Measurements from ENCODE around the gene FAR2.

DNA sequence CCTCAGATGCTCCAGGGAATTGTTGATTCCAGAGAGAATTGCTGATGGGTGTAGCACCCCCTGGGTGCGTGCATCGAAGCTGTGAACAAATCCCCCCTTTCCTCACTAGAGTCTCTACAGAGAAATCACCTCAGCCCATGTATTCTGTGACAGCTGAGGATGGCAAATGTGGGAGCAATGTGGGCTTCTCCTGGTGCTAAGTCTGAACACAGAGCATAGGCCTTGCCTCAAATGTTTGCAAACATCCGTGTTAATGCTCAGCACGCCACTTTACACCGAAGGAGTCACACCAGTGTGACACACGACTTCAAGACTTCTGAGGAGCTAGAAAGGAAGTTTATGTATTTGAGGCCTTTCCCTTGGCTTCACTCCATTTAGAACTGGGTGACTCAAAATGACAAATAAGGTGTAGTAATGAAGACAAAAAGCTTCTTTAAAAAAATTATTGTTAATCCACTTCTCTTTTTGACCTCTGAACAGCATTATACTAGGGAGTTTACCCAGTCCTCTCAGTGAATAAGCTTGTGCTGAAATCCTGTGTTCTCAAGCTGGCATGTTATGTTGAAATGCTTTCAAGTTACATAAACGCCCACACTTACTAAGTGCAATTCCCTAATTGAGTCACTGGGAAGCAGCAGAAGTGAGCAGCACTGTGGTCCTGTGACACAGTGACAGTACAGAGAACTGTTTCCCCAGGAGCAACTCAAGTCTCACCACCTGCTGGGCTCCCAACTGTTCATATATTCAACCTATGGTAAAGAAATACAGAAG lies 92.9 kb downstream of the FAR2 start:
- TF ChIP-seq, protein P1, sequence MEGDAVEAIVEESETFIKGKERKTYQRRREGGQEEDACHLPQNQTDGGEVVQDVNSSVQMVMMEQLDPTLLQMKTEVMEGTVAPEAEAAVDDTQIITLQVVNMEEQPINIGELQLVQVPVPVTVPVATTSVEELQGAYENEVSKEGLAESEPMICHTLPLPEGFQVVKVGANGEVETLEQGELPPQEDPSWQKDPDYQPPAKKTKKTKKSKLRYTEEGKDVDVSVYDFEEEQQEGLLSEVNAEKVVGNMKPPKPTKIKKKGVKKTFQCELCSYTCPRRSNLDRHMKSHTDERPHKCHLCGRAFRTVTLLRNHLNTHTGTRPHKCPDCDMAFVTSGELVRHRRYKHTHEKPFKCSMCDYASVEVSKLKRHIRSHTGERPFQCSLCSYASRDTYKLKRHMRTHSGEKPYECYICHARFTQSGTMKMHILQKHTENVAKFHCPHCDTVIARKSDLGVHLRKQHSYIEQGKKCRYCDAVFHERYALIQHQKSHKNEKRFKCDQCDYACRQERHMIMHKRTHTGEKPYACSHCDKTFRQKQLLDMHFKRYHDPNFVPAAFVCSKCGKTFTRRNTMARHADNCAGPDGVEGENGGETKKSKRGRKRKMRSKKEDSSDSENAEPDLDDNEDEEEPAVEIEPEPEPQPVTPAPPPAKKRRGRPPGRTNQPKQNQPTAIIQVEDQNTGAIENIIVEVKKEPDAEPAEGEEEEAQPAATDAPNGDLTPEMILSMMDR (conservative IDR thresholded peaks at IDR 0.05) = no peak; the same call in 1 of the 2 replicates
- TF ChIP-seq EZH2 (IDR thresholded peaks at IDR 0.05; ENCODE audit: low read depth) = no peak
